ENCODE measurements around the gene SRGAP3.

SRGAP3 gene

DNA sequence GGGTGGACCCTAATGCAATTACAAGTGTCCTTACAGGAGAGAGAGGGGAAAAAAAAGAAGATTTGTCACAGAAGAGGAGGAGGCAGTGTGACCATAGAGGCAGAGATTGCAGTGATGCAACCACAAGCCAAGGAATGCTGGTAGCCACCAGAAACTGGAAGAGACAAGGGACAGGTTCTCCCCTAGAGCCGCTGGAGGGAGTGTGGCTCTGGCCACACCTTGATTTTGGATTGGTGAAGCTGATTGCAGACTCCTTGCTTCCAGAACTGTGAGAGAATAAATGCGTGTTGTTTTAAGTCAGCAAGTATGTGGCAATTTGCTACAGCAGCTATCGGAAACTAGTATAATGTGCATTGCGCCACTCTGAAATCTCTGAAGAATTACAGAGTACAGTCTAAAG lies 110.1 kb downstream of the SRGAP3 start:
- DNase-seq: no peak

DNA sequence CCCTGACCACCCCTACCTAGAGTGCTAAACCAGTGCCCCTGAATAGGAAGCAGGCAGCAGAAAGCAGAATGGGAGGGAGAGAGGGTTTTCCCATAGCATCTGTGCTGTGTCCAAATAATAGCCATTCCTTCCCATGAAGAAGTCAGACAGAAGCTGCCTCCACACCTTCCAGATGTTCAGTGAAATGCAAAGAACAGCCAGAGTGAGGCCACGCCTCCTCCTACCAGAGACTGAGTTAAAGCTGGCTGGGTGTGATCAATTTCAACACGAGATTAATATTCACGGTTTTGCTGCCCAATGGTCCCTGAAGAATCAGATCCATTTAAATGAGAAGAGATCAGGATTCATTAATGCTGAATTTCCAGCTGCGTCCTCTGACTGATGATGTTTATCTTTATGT lies 111.8 kb downstream of the SRGAP3 start:
- DNase-seq: no peak

DNA sequence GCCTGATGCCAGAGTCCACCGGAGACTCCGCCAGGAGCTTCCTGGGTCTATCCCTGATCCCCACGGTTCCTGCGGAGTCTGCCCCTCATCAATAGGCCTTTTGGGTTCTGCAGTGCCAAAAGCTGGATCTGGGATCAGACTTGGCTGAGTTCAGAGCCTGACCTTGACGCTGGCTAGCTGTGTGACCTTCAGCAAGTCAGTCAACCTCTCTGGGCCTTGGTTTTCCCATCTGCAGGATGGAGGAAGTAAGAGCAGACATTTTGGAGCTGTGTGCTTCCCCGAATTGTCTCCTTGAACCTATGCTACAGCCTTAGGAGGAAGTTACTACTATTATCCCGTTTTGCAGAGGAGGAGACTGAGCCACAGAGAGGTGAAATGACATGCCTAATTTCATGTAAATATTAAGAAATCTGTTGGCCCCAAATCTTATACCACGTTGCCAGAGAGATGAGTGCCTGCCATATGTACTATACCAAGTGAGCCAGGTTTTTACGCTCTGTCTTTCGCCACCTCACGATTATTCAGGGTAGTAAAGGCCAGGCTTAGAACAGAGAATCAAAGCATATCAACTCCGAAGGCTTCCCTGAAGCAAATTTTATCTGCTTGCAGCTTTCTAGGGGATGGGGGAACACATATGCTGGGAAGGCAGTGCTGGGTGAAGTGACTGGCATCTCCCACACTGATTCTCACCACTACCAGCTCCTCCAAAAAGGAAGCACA lies 112.5 kb downstream of the SRGAP3 start:
- no peak for DNase-seq

DNA sequence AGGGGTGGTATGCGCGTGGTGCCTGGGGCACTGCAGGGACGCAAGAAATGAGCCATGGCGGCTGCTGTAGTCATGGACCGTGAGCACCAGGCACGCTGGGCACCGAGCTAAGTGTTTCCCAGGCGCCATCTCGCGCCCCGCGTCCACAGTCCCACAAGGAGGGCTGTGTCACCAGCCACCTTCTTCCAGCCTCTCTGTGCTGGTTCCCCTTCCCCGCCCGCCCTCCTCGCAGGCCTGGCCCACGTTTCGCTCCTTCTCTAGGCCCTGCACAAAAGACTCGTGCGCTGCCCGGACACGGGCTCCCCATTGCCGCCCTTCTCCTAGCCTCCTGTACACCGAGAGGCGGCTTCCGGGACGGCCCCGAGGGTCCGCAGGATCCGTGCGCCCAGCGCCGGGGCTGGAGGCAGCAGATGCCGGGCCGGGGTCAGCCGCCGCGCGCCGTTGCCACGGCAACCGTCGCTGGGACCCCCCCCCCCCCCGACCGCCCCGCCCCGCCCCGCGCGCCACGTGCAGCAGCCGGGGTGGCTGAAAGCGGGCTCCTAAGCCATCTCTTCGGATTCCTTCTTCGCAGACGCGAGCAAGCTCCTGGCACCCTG lies 113.4 kb downstream of the SRGAP3 start:
- DNase-seq: no peak

DNA sequence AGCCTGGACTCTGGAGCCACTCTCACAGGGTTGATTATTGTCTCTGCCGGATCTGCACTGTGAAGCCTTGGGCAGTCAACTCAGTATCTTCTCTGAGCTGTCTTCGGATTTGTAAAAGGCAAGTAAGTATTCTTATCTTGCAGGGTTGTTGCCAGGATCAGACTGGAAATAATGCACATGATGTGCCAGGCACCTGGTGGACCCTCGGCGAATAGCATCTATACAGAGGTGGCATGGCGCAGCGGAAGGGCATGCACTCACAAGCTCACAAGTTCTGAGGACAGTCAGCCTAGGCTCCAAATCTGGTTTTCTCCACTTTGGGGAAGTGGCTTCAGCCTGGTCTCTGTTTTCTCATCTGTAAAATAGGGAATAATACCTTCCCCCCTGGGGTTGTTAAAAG lies 113.9 kb downstream of the SRGAP3 start:
- DNase-seq: no peak

DNA sequence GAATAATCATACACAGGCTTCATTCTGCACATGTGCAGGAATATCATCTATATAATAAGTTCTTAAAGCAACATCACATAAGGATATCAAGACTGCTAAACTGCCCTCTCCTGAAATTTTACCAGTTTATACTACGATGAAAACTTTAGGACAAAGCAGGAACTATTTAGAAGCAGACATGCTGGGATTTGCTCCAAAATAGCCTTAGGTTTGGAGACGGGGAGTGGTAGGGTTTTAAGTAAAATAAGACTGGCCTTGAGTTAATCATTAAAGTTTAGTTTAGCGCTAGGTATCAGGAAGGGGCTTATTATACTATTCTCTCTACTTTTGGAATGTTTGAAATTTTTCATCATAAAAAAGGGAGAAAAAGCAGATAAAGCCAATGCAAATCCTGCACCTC lies 115.8 kb downstream of the SRGAP3 start:
- no peak for DNase-seq

DNA sequence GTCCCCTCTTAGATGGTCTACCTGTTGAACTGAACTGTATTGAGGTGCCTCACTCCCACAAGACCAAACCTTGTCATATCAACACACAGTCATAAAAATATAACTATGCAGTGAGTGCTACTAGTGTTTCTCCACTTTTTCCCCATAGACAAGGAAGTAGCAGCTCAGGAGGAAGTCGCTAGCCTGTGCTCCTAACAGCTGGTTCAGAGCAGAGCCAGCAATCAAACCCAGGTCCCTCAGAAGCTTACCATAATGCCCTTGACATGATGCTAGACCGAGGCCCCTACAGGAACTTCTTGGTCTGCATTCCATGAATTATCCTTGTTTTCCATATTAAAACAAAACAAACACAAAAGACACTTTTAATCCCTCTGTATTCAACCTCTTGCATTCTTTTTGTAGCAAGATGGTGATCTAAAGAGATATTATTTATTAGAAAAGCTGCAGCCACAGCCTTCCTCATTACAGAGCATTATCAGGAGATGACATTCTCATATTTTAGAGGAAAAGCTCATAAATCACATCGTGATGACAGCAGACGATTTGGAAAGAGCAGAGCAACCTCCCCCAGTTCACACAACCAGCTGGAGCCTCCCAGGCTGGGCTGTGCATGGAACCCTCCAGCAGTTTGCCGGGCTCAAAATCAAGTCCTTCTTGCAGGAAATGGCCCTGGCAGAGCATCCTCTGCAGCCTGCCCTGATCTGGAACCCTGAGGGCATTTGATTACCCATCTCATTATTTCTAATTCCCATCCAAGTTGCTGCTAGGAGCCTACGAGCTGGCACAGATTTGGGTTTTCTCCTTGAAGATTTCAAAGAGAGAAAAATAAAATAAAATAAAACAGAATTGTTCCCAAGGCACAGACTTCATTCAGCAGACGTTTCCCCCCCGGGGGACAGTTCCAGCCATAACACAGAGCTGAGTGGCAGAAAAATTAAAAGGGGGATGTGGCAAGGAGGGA lies 118.8 kb downstream of the SRGAP3 start:
- no peak for DNase-seq

DNA sequence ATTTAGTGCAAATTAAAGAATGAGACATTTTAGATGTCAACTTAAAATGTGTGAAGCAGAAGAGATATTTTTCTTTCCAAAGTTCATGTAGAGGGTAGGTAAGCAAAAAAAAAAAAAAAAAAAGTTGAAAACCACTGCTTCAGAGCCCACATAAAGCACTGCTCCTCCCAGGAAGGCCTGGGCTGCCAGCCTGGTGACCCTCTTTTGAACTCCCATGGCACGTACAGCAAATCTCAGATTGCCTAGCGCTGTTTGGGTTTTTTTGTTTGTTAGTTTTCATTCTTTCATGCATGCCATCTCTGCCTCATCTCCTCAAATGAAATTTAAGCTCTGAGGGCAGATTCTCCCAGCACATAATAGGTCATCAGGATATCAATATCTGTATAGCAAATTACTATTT lies 120.1 kb downstream of the SRGAP3 start:
- no peak for DNase-seq

DNA sequence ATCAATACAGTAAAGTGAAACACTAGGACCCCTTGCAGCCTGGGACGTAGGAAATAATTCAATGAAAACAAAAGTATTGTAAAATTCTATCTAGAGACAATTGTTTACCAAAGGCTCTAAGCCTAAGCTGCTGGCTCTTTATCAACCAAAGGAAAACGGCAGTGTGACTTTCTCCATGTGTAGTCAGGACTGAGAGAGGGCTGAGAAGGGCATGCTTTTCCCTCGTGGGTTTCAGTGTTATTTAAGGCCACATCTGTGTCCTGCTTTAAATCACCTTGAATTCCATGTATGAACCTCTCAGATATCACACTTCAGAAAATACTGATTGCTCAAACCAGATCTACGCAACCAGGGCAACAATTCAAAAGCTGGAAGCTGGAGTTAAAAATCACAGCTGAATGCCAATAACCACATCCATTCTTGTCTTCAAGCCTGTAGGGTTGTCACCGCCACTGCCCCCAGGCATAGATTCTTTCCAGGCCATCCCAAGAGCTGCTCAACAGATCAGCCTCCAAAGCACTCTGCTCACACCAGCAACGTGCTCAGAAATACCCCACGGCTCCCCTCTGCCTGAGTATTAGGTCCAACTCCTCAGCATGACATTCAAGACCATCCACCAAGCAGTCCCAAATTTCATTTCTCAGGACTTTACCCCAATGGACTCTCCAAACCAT lies 124.0 kb downstream of the SRGAP3 start:
- DNase-seq: no peak

DNA sequence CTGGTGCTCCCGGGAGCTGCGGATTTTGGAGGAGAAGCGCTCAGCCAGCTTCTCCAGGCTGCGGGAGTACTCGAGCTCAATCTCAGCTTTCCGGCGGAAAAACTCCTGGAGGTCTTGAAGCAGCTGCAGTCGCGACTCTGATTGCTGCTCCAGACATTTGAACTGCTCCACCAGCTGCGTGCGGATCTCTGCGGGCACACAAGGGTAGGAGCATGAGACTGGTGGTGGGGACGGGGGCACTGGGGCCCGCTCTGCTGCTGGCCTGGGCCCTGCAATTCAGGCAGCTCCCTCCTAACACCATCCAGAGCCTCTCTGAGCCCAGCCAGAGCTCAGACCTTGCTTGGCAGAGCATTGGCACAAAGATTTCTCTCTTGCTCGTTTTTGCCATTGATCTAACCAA lies 124.7 kb downstream of the SRGAP3 start:
- no peak for DNase-seq

DNA sequence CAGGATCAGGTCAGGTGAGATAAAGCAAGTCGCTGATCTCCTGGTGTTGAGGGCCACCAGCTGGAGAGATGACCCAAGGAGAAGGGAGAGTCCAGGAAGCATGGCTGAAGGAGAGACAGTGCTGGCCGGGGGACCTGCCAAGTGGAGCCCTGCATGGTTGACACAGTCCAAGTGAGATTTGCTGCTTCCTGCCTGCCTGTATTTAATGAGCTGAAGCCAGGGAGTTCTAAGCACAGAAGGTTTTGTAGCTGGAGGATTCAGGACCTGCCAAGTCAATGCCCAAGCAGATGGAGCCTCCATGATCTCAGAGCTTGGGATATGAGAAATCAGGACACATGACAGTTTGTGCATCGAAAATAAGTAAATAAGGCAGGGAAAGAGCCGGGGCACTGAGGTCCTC lies 125.6 kb downstream of the SRGAP3 start:
- no peak for DNase-seq

DNA sequence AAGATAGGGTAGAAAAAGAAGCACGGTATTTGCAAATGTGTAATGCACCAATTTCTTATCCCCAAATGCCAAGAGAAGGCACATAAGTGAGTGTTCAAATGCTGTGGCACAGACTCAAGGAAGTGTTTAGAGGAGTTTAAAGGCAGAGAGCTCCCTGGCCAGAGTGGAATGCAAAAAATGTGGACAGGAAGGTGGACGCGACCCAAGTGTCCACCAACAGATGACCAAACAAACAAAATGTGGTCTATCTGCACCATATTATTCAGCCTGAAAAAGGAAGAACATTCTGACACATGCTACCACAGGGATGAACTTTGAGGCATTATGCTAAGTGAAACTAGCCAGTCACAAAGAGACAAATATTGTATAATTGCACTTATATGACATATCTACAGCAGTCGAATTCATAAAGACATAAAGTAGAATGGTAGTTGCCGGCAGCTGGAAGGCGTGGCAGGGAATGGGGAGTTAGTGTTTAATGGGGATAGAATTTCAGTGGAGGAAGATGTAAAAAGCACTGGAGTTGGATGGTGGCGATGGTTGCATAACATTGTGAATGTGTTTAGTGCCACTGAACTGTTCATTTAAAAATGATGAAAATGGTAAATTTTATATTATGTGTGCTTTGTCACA lies 126.6 kb downstream of the SRGAP3 start:
- no peak for DNase-seq

DNA sequence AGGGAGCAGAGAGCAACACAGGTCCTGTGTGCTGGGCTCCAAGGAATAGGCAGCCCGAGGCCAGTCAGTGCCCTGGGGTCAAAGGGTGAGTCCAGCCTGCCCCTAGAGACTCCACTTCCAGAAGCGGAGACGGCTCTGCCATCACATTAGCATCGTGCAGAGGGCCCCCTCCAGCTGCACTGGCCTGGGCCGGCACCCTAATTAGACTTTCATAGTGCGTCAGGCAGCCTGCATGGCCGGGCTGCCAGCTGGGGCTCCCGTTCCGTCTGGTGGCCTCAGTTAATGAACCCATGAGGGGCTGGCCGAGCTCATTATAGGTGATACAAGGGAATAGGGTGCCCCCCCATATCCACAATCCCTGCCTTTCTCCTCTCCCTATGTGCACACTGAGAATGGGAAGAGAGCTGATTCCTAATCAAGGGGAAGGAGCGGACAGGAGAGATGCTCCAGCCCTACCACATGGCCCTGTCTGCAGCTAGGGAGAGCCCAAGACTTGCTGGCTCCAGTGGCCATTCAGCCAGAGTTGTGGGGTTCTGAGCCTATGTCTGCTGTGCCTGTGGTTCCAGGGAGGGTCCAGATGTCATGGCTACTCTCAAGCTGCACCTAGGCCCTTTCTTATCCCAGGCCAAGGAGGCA lies 128.0 kb downstream of the SRGAP3 start:
- DNase-seq: no peak

DNA sequence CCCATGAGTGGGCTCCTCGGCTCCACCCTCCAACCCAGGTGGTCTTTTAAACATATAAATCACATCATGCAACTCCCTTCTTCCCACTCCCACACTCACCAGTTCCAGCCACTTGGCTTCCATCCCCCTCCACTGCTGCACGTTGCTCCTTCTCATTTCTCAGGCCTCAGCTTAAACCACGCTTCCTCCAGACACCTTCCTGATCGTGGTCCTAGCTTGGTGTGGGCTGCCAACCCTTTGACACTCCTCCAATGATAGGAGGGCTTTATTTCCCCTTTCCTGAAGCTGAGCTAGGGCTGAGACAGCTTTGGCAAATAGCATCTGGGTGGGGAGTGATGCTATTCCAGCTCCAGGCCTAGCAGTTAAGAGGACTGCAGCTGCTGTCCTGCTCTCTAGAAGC lies 130.1 kb downstream of the SRGAP3 start:
- DNase-seq: no peak

DNA sequence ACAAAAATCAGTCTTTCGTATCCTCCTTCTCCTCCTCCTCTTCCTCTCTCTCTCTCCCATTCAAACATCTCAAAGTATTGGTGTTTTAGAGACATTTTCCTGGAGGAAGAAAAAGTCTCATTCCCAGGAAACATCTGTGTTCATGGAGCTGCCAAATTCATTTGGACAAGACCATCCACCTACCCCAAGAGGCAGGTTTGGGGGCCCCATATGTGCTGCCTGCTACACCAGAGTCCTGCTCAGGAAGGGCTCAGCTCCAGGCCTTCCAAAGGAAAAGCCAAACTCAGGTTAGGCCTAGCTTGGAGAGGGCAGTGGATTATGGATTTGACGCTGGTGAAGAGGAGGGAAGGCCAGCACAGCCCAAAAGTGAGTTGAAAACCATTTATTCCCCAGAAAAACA lies 131.2 kb downstream of the SRGAP3 start:
- DNase-seq: no peak

DNA sequence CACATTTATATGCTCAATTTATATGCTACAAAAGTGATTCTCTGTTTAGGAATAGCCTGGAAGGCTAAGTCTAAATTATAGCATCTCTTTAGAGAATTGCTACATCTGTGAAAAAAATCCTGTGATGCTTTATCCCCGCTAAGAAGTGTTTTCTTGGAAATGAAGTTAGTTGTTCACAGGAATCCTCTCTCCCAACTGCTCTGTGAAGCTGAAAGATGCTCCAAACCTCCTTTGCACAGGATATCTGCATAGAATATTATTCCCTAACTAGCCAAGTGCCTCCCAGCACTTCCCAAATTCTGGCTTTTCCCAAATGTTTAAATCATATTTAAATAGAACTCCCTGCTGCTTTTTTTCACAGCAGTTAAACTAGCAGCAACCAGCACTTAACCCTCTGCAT lies 132.2 kb downstream of the SRGAP3 start:
- no peak for DNase-seq

DNA sequence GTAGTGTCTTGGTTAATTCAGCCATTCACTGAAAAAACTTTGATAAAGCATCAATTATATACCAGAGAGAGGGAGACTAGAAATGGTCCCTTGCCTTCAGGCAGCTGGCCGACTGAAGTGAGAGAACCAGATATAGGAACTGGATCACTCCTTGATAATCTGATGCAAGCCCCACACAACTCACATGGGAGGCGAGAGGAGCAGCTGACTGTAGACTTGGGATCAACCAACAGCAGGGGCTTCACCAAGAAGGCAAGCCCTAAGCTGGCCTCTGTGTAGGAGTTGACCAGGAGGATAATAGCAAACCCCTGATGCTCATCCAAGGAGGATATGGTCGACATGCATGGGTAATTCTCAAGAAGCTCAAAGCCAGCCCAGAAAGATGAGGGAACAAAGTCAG lies 133.1 kb downstream of the SRGAP3 start:
- no peak for DNase-seq

DNA sequence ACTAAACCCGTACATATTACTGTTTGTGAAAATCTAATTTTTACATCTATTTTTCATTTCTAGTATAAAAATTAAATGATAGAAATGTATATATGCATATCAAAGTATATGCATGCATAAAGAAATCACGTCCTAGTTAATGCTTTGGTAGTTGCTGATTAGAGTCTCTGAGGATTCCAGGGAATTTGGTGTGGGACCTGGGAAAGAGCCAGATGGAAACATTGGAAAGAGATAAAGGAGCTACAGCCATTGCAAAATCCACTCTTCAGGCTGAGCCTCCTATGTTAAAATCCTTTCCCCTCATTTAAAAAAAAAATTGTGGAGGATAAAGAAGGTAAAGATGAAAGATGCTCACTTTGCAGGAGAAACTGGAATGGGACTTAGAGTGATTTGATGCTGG lies 134.1 kb downstream of the SRGAP3 start:
- no peak for DNase-seq

DNA sequence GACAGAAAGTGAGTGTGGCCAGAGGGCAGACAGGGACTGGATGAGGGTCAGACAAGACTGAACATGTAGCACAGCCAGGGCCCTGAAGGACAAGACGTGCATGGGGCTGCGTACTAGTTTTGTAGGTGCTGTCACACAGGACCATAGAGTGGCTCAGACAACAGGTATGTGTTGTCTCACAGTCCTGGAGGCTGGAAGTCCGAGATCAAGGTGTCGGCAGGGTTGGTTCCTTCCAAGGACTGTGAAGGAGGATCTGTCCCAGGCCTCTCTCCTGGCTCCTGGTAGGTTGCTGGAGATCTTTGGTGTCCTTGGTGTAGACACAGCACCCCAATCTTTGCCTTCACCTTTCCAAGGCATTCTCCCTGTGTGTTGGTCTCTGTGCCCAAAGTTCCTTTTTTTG lies 136.4 kb downstream of the SRGAP3 start:
- no peak for DNase-seq

DNA sequence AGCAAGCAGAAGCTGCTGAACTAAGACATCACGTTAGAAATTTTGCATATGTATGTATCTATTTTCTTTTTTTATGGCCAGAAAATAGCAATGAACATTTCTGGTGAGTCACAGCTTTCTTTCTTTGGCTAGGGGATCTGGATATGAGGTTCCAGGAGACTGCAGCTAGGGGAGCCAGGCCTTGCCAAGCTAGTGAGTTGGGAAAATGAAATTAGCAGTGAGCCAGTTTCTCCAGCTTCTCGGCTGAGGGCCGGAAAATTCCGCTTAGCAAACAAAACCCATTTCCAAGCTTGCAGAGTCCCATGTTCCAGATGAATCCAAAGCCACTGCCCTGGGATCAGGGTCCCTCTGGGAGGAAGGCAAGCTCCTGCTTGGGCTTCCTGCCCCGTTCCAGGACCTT lies 137.6 kb downstream of the SRGAP3 start:
- DNase-seq: no peak

DNA sequence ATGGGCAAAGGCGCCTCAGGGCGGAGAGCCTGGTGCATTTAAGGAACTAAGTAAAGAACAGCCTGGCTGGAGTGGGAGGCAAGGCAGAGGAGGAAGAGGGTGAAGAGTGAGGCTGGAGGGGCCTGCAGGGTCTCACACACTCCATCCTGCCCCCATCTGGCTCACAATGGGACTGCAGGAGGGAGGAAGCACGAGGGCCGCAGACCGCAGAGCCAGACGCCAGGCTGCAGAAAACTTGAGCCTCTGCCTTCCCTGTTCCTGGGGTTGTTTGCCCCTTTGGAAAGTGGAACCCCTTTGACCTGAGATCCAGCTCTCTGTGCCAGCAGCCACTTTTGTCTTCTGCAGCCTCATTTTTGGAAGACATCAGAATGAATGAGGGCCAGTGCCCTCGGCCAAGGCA lies 138.0 kb downstream of the SRGAP3 start:
- no peak for DNase-seq

DNA sequence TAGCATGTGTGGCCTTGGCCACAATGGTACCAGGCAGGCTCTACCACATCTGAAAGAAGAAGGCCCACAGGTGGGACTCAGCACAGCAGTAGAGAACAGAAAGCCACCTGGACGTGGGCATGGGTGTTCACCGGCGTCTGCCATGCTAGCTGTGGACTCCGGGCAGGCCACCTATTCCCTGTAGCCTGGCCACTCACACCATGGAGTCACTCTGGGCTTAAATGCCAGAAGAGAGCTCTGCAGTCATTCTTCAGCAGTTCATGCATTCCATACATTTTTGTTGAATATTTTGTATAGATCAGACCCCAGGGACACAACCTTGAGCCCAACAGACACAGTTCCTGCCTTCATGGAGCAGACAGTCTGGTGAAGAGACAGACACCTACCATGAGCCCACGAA lies 138.6 kb downstream of the SRGAP3 start:
- no peak for DNase-seq

Data from NCI-H1417 treated with DMSO at 0.1 percent for 48 hours (cell line).